H1 (cell line): Measurements from ENCODE around the gene TNS3. TPM values are rescaled to one million over a fixed set of nuclear protein-coding genes. Genes with fewer than 3 reads are reported as not detected.

Source experiments
- CTCF ChIA-PET: fragments of 300-600 bp; sonication (Branson Sonifier 250); formaldehyde crosslinking; loops from one replicate; lab custom pipeline; 2021; ENCODE audit not compliant: partially characterized antibody; lab: Charles Lee
- POLR2A ChIA-PET: fragments of 300-600 bp; sonication (Branson Sonifier 250); formaldehyde crosslinking; loops from one replicate; lab custom pipeline; 2021; ENCODE audit warnings: inconsistent platforms; ENCODE audit not compliant: partially characterized antibody; lab: Charles Lee
- DNase-seq, 2 experiments: peaks; one replicate each; pipeline versions ENCODE4 v3.0.0 to v3.0.0-alpha.2; 2010 to 2022; ENCODE audit warnings: low spot score in 2 of 2, low read depth in 1 of 2, mixed read lengths in 1 of 2
- FAIRE-seq: peaks from 2 replicates; lab custom pipeline; 2011; peaks lifted over from hg19 to GRCh38; lab: Jason Lieb, UNC
- H2AFZ ChIP-seq: 2 replicates; pipeline ENCODE4 v1.8.1; 2012; ENCODE audit warnings: low read length, inconsistent platforms
- H2AK5ac ChIP-seq: 2 replicates; pipeline ENCODE4 v1.6.1; 2013; ENCODE audit warnings: low read depth, low read length
- H2BK120ac ChIP-seq: replicated peaks from 2 replicates; pipeline ENCODE3; 2013; ENCODE audit warnings: low read depth, low read length, inconsistent platforms
- H2BK12ac ChIP-seq: 2 replicates; pipeline ENCODE4 v1.6.1; 2013; ENCODE audit warnings: low read depth, low read length
- H2BK15ac ChIP-seq: 2 replicates; pipeline ENCODE4 v1.6.1; 2013; ENCODE audit warnings: low read length
- H2BK20ac ChIP-seq: 2 replicates; pipeline ENCODE4 v1.6.1; 2013; ENCODE audit warnings: low read length
- H2BK5ac ChIP-seq: 2 replicates; pipeline ENCODE4 v1.6.1; 2013; ENCODE audit warnings: low read depth, low read length
- H3K14ac ChIP-seq: 2 replicates; pipeline ENCODE4 v1.6.1; 2013; ENCODE audit warnings: inconsistent platforms; ENCODE audit not compliant: insufficient read length
- H3K18ac ChIP-seq: 2 replicates; pipeline ENCODE4 v1.6.1; 2013; ENCODE audit warnings: low read length; ENCODE audit errors: extremely low read depth
- H3K23ac ChIP-seq: 2 replicates; pipeline ENCODE4 v1.6.1; 2013; ENCODE audit warnings: inconsistent platforms; ENCODE audit not compliant: insufficient read length
- H3K23me2 ChIP-seq: 2 replicates; pipeline ENCODE4 v1.6.1; 2013; ENCODE audit warnings: low read depth, low read length
- H3K27ac ChIP-seq: 2 replicates; pipeline ENCODE4 v1.6.1; 2011; ENCODE audit warnings: low read depth, low read length, inconsistent platforms
- H3K27me3 ChIP-seq, 4 experiments: replicated peaks in 1 of 4; 1 replicate in 1 of 4; 2 replicates in 3 of 4; pipeline versions ENCODE4 v1.6.1 to v1.8.1; 2011 to 2013; ENCODE audit warnings: low read length in 3 of 4, mild to moderate bottlenecking in 3 of 4, inconsistent platforms in 2 of 4, mixed read lengths in 2 of 4, moderate library complexity in 1 of 4; ENCODE audit not compliant: control insufficient read depth in 3 of 4, insufficient read depth in 3 of 4; ENCODE audit errors: extremely low read depth in 1 of 4
- H3K36me3 ChIP-seq, 4 experiments: 2 replicates each; pipeline versions ENCODE4 v1.6.1 to v1.8.1; 2011 to 2013; ENCODE audit warnings: mild to moderate bottlenecking in 4 of 4, low read length in 3 of 4, moderate library complexity in 2 of 4, control low read depth in 1 of 4, inconsistent platforms in 1 of 4; ENCODE audit not compliant: insufficient read depth in 4 of 4, control insufficient read depth in 2 of 4
- H3K4ac ChIP-seq: replicated peaks from 2 replicates; pipeline ENCODE3; 2013; ENCODE audit warnings: low read length, low read depth, mixed read lengths, inconsistent platforms; ENCODE audit not compliant: insufficient read length
- H3K4me1 ChIP-seq, 4 experiments: replicated peaks in 1 of 4; 1 replicate in 1 of 4; 2 replicates in 3 of 4; pipeline versions ENCODE4 v1.6.1 to v1.8.1; 2011 to 2013; ENCODE audit warnings: low read length in 3 of 4, inconsistent platforms in 2 of 4, mixed read lengths in 1 of 4; ENCODE audit not compliant: insufficient read depth in 4 of 4, control insufficient read depth in 3 of 4
- H3K4me2 ChIP-seq, 2 experiments: 2 replicates each; pipeline versions ENCODE4 v1.6.1 to v1.8.1; 2011 to 2013; ENCODE audit warnings: low read depth in 2 of 2, low read length in 2 of 2, control low read depth in 1 of 2, inconsistent platforms in 1 of 2, mild to moderate bottlenecking in 1 of 2; ENCODE audit not compliant: insufficient read depth in 1 of 2
- H3K4me3 ChIP-seq, 4 experiments: fragments of 200-600, 300-600 bp in 1 of 4; sonication (generic), shearing (Covaris generic), sonication (Bioruptor Twin) in 1 of 4; 2 replicates each; pipeline versions ENCODE4 v1.5.1 to v1.8.1; 2011 to 2016; ENCODE audit warnings: low read length in 4 of 4, low read depth in 3 of 4, control low read depth in 2 of 4, inconsistent platforms in 2 of 4, mild to moderate bottlenecking in 2 of 4, mixed read lengths in 1 of 4, moderate library complexity in 1 of 4; ENCODE audit not compliant: insufficient read depth in 2 of 4; ENCODE audit errors: extremely low read depth in 1 of 4
- H3K56ac ChIP-seq: replicated peaks from 2 replicates; pipeline ENCODE3; 2013; ENCODE audit warnings: low read depth, mild to moderate bottlenecking, mixed read lengths, low read length, inconsistent platforms; ENCODE audit not compliant: insufficient read length
- H3K79me1 ChIP-seq: 2 replicates; pipeline ENCODE4 v1.6.1; 2013; ENCODE audit warnings: low read depth, low read length, control low read depth
- H3K79me2 ChIP-seq, 2 experiments: 2 replicates each; pipeline versions ENCODE4 v1.6.1 to v1.8.1; 2012 to 2013; ENCODE audit warnings: low read length in 2 of 2, mild to moderate bottlenecking in 2 of 2, inconsistent platforms in 1 of 2; ENCODE audit not compliant: insufficient read depth in 2 of 2, control insufficient read depth in 1 of 2
- H3K9ac ChIP-seq, 4 experiments: replicated peaks in 1 of 4; 1 replicate in 1 of 4; 2 replicates in 3 of 4; pipeline versions ENCODE4 v1.6.1 to v1.8.1; 2011 to 2013; ENCODE audit warnings: low read depth in 3 of 4, low read length in 3 of 4, control low read depth in 2 of 4, mild to moderate bottlenecking in 2 of 4, moderate library complexity in 2 of 4, inconsistent platforms in 1 of 4; ENCODE audit errors: extremely low read depth in 1 of 4
- H3K9me3 ChIP-seq, 2 experiments: 2 replicates each; pipeline versions ENCODE4 v1.6.1 to v1.8.1; 2012 to 2013; ENCODE audit warnings: mild to moderate bottlenecking in 2 of 2, moderate library complexity in 2 of 2, control low read depth in 1 of 2, inconsistent platforms in 1 of 2, low read depth in 1 of 2, low read length in 1 of 2, mixed read lengths in 1 of 2; ENCODE audit not compliant: insufficient read depth in 2 of 2
- H4K20me1 ChIP-seq, 2 experiments: replicated peaks in 1 of 2; 2 replicates each; pipeline versions ENCODE3 to v1.8.1; 2011 to 2013; ENCODE audit warnings: inconsistent platforms in 2 of 2, low read length in 2 of 2, mild to moderate bottlenecking in 1 of 2; ENCODE audit not compliant: insufficient read depth in 2 of 2, control insufficient read depth in 1 of 2
- H4K5ac ChIP-seq: 2 replicates; pipeline ENCODE4 v1.6.1; 2013; ENCODE audit warnings: low read length, low read depth, mixed read lengths, inconsistent platforms; ENCODE audit not compliant: insufficient read length
- H4K8ac ChIP-seq: 2 replicates; pipeline ENCODE4 v1.8.0; 2013; ENCODE audit warnings: mild to moderate bottlenecking, moderate library complexity, low read length, inconsistent platforms; ENCODE audit not compliant: insufficient read depth; ENCODE audit errors: extremely low read depth
- H4K91ac ChIP-seq: replicated peaks from 2 replicates; pipeline ENCODE3; 2013; ENCODE audit warnings: low read length, mixed read lengths, inconsistent platforms; ENCODE audit not compliant: insufficient read length
- CBX8 ChIP-seq: fragments of 300-800, 300-1000 bp; sonication (generic); IDR thresholded peaks from 2 replicates; pipeline ENCODE4 v1.7.1; 2016; ENCODE audit warnings: low read depth, low read length, borderline replicate concordance
- CEBPB ChIP-seq: IDR thresholded peaks from 2 replicates; pipeline ENCODE4 v1.6.1; 2012; ENCODE audit warnings: low read depth, low read length
- CREB1 ChIP-seq: IDR thresholded peaks from 2 replicates; pipeline ENCODE4 v1.6.1; 2012; ENCODE audit warnings: inconsistent platforms
- CTBP2 ChIP-seq: IDR thresholded peaks from 2 replicates; pipeline ENCODE4 v1.7.0; 2011; ENCODE audit warnings: borderline replicate concordance, mild to moderate bottlenecking, moderate library complexity, mixed read lengths, low read length; ENCODE audit not compliant: insufficient read depth, insufficient read length
- FOSL1 ChIP-seq: IDR thresholded peaks from 2 replicates; pipeline ENCODE4 v1.6.1; 2011; ENCODE audit warnings: mild to moderate bottlenecking, low read depth, low read length, moderate library complexity; ENCODE audit not compliant: insufficient read depth
- GABPA ChIP-seq: IDR thresholded peaks from 2 replicates; pipeline ENCODE4 v1.6.1; 2011; ENCODE audit warnings: mild to moderate bottlenecking, low read length, moderate library complexity, borderline replicate concordance; ENCODE audit not compliant: insufficient read depth
- HDAC6 ChIP-seq: IDR thresholded peaks from one replicate; pipeline ENCODE4 v1.7.1; 2012; ENCODE audit warnings: low read depth, mild to moderate bottlenecking, inconsistent platforms, low read length, moderate library complexity
- JUND ChIP-seq: IDR thresholded peaks from 2 replicates; pipeline ENCODE4 v1.6.1; 2011; ENCODE audit warnings: mild to moderate bottlenecking, improper control_type of control experiment, low read length
- KDM4A ChIP-seq: IDR thresholded peaks from one replicate; pipeline ENCODE4 v1.7.1; 2012; ENCODE audit warnings: low read depth, mild to moderate bottlenecking, moderate library complexity, low read length, inconsistent platforms; ENCODE audit not compliant: severe bottlenecking
- KDM5A ChIP-seq: fragments of 200-600 bp; IDR thresholded peaks from 2 replicates; pipeline ENCODE4 v1.7.1; 2012; ENCODE audit warnings: mild to moderate bottlenecking, low read length, inconsistent platforms, mixed read lengths
- NRF1 ChIP-seq: IDR thresholded peaks from 2 replicates; pipeline ENCODE4 v1.6.1; 2011; ENCODE audit warnings: mild to moderate bottlenecking, low read depth, low read length, improper control_type of control experiment
- POLR2AphosphoS5 ChIP-seq: IDR thresholded peaks from 2 replicates; pipeline ENCODE4 v1.6.1; 2011; ENCODE audit warnings: low read depth, low read length
- RFX5 ChIP-seq: IDR thresholded peaks from 2 replicates; pipeline ENCODE4 v1.6.1; 2011; ENCODE audit warnings: low read depth, low read length, improper control_type of control experiment, borderline replicate concordance
- SUZ12 ChIP-seq: fragments of 200-600 bp; sonication (generic); IDR thresholded peaks from 2 replicates; pipeline ENCODE4 v1.6.1; 2012; ENCODE audit warnings: mild to moderate bottlenecking, inconsistent platforms, low read length, moderate library complexity, mixed read lengths
- ZNF274 ChIP-seq: IDR thresholded peaks from 2 replicates; pipeline ENCODE4 v1.7.0; 2012; ENCODE audit warnings: low read length, borderline replicate concordance; ENCODE audit errors: extremely low read depth
- WGBS, 2 experiments: shearing (Covaris generic) in 1 of 2; methylation state at CpG; one replicate each; pipeline versions ENCODE4 v1.1.6 to v1.1.7; 2013 to 2015; ENCODE audit warnings: low lambda C conversion rate in 2 of 2, mixed read lengths in 2 of 2, inconsistent platforms in 1 of 2, low coverage in 1 of 2, missing lambda C conversion rate in 1 of 2; ENCODE audit not compliant: insufficient replicate concordance in 2 of 2, insufficient coverage in 1 of 2, insufficient read length in 1 of 2; ENCODE audit errors: extremely low coverage in 1 of 2, missing lambda C conversion rate in 1 of 2; 5-methylcytosine and 5-hydroxymethylcytosine counted together
- polyA plus RNA-seq, 7 experiments: library from polyadenylated mRNA; depleted of rRNA in 3 of 7; stranded (reverse) in 5 of 7; unstranded in 2 of 7; fragments of >200 nt in 5 of 7; fragments of 200-250 nt in 2 of 7; gene quantifications; 1 replicate in 5 of 7; 2 replicates in 1 of 7; 4 replicates in 1 of 7; pipeline versions ENCODE4 v1.2.1 to v1.2.3, GENCODE V29; 2011 to 2013; ENCODE audit warnings: missing spikeins in 2 of 7, mixed read lengths in 2 of 7
- total RNA-seq: library from RNA; stranded (reverse); fragmentation: NEBNext Ultra II Directional; extraction: Animal tissue kit (Norgen Biotek cat#: 25700); gene quantifications from 2 replicates; pipeline ENCODE4 v1.2.1, GENCODE V29; 2021

Gene TNS3
- total and polyA plus RNA-seq, 2 of the 8 experiments (the other 6 are each of a cell fraction or from before 2014, with no cell fraction given): 11.9 to 24.2 TPM

GRCh38 chr7:47546171-47546570 lies 35.7 kb downstream of the TNS3 start:
- H2BK120ac ChIP-seq: no peak overlapping the region
- no peaks in the 10 kb centered on the region for H3K9me3 ChIP-seq
- FAIRE-seq: no peak
- H4K20me1 ChIP-seq: peaks cover 0 to 6% of the 10 kb centered on the region in 2 experiments
- no peak overlapping the region for H3K4ac ChIP-seq
- ChIA-PET CTCF (interaction anchor here (0.8 to 3.6 kb wide), 5 partner anchors 10 to 61 kb away, joined by 3 to 20 read pairs (median 3); no protein-coding TSS in a partner anchor), POLR2A (interaction anchor here (1.7 kb wide), 2 partner anchors 14 to 25 kb away, joined by 4 to 5 read pairs; no protein-coding TSS in a partner anchor)
- DNase-seq: no peak
- no peak overlapping the region for H3K56ac ChIP-seq
- H3K27me3 ChIP-seq: no peaks in the 10 kb centered on the region; a peak in 1 of 7 replicates
- no peak overlapping the region for H4K91ac ChIP-seq
- H3K4me3 ChIP-seq: no peak overlapping the region
- H3K36me3 ChIP-seq: no peaks in the 10 kb centered on the region
- no peak overlapping the region for H2BK15ac ChIP-seq
- H2BK12ac ChIP-seq: 0 out of 2 replicates have a peak overlapping the region, but pooled peaks have one; percentile 33
- no peak overlapping the region for H3K9ac ChIP-seq
- H3K79me2 ChIP-seq: peaks cover 0 to 2% of the 10 kb centered on the region in 2 experiments; a peak in 1 of 4 replicates
- no peak overlapping the region for H2BK5ac ChIP-seq
- WGBS, 2 experiments: 95% methylated on average over 14 of the region's 14 CpGs; no CpG with 5 or more reads in 1 of the 2 experiments
- no peak overlapping the region for H4K5ac ChIP-seq
- no peak overlapping the region for H2AFZ ChIP-seq
- H3K4me2 ChIP-seq: no peak overlapping the region
- no peak overlapping the region for H3K14ac ChIP-seq
- H2AK5ac ChIP-seq: no peak overlapping the region
- no peak overlapping the region for H3K18ac ChIP-seq
- H3K4me1 ChIP-seq: peaks cover 0 to 11% (median 6%) of the 10 kb centered on the region in 4 experiments; a peak in 6 of 7 replicates
- no peak overlapping the region for H4K8ac ChIP-seq
- H3K79me1 ChIP-seq: peaks cover 15% of the 10 kb centered on the region
- no peaks in the 10 kb centered on the region for H3K23me2 ChIP-seq
- H3K23ac ChIP-seq: no peak overlapping the region
- H3K27ac ChIP-seq: no peak overlapping the region
- 0 out of 2 replicates have a peak overlapping the region, but pooled peaks have one; percentile 86 for H2BK20ac ChIP-seq
- no peak for TF ChIP-seq JUND
- no peak for TF ChIP-seq ZNF274
- TF ChIP-seq KDM5A: no peak
- no peak for TF ChIP-seq NRF1
- TF ChIP-seq CEBPB: no peak
- TF ChIP-seq RFX5: no peak
- no peak for TF ChIP-seq HDAC6
- no peak for TF ChIP-seq KDM4A
- no peak for TF ChIP-seq SUZ12
- no peak for TF ChIP-seq FOSL1
- no peak for TF ChIP-seq POLR2AphosphoS5
- TF ChIP-seq CBX8: no peak
- TF ChIP-seq CTBP2: no peak
- no peak for TF ChIP-seq GABPA
- no peak for TF ChIP-seq CREB1
